CD4-positive, alpha-beta T cell treated with Interleukin-4 for 1 hour (primary cell): ENCODE measurements around the gene OVOL3.
"Not testable (repeated sequence)": the region's sequence is repeated elsewhere in the genome, so short reads cannot be mapped to it uniquely, and the experiment has no call there.

Source experiments
- DNase-seq, 2 donors: peaks; one replicate each; pipeline ENCODE4 v3.0.0-alpha.2; 2020 to 2022

OVOL3 gene

GRCh38 chr19:36110487-36111199, at the start of gene OVOL3:
Gene OVOL3, plus strand, starts transcription at chr19:36111143. Its CDS starts 60 bp downstream, at chr19:36111203.
- no peak for DNase-seq

GRCh38 chr19:36061367-36061766, 49.6 kb upstream of the OVOL3 start:
- DNase-seq, result no peak

DNA sequence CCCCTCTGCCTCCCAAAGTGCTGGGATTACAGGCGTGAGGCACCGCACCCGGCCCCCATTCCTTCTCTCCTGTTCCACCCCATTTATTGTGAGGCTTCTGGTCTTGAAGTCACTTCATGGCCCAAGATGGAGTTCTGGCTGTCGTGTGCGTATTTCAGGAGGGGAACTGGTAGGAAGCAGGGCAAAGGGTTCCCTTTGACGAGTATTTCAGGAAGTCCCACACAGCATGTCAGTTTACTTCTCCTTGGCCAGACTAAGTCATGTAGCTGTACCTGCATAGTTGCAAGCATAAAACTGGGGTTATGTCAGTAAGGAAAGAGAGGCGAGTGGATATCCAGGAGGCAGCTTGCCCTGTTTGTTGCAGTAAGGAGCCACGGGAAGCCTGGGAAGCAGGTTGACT, 46.1 kb upstream of the OVOL3 start:
- DNase-seq, result no peak

DNA sequence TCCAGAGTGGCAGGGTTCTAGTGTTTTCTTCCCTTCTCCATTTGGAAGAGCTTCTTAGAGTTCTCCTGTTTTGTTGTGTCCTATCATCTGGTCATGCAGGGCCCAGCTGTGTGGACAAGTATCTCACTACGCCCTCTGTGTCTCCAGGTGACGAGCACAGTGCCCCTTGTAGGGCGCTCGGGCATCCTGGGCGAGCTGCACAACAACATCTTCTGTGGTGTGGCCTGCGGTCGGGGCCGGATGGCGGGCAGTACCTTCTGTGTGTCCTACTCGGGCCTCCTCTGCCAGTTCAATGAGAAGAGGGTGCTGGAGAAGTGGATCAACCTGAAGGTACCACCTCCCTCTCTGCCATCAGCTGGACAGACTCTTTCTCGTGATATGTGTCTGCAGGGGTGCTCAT, 43.3 kb upstream of the OVOL3 start:
- no peak for DNase-seq

- DNase-seq, result not testable (repeated sequence)
Observed at GRCh38 chr19:36068810-36069499, 42.0 kb upstream of the OVOL3 start.

- no peak for DNase-seq
Observed at GRCh38 chr19:36072081-36072480, 38.9 kb upstream of the OVOL3 start.

- DNase-seq, result no peak
Observed at GRCh38 chr19:36073121-36073876, 37.6 kb upstream of the OVOL3 start.

DNA sequence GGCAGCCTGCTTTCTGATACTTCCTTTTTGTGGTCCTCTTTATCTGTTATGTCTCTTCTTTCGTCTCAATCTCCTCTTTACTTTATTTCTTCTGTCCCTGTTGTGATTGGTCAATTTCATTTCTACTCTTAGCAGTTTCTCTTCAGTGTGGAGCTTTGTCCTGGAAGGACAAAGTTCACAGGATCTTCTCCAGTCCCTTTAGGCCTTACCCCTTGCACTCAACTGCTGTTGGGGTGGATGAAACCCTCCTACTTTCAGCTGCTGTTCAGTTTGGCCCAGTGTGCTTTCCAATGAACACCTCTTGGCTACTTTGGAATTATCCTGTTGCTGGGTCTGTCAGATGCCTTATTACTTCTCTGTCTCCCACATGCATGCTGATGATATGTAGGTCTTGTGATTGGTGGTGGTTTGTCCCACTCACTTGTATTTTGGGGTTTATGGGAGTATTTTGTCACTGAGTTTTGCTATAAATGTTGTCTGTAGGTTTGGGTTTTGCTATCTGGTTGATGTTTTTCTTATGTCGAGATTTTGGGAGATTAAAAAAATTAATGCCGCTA, 31.5 kb upstream of the OVOL3 start:
- DNase-seq, result no peak

- DNase-seq, result no peak
Observed at GRCh38 chr19:36081385-36081784, 29.6 kb upstream of the OVOL3 start.

DNA sequence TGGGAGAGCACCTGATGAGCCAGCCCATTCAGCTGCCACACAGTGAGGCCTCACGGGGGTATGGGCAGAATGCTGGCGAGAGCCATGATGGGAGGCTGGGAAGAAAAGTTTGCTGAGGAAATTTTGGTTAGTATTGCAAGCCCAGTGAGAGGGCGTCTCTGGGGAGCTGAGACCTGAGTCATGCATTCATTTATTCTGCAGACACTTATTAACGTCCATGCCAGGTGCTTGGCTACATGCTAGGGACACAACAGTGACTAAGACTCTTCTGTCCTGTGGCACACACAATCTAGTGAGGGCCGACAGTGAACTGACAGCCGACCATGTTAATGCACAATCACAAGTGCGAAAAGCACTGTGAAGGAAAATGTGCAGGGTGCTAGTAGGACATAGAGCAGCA, 29.0 kb upstream of the OVOL3 start:
- no peak for DNase-seq

DNA sequence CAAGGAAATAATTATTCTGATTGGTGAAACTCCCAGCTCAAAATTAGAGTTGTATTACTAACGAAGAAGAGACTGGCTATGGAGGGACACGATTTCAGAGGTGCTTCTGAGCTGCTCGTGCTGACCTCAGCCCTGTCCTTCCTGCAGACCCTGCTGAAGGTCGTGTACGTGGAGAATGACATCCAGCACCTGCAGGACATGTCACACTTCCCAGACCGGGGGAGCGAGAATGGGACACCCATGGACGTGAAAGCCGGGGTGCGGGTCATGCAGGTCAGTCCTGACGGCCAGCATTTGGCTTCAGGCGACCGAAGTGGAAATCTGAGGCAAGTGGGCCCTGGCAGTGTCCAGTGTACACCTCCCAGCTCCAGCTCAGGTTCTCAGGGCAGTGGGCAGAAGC, 28.0 kb upstream of the OVOL3 start:
- no peak for DNase-seq

DNA sequence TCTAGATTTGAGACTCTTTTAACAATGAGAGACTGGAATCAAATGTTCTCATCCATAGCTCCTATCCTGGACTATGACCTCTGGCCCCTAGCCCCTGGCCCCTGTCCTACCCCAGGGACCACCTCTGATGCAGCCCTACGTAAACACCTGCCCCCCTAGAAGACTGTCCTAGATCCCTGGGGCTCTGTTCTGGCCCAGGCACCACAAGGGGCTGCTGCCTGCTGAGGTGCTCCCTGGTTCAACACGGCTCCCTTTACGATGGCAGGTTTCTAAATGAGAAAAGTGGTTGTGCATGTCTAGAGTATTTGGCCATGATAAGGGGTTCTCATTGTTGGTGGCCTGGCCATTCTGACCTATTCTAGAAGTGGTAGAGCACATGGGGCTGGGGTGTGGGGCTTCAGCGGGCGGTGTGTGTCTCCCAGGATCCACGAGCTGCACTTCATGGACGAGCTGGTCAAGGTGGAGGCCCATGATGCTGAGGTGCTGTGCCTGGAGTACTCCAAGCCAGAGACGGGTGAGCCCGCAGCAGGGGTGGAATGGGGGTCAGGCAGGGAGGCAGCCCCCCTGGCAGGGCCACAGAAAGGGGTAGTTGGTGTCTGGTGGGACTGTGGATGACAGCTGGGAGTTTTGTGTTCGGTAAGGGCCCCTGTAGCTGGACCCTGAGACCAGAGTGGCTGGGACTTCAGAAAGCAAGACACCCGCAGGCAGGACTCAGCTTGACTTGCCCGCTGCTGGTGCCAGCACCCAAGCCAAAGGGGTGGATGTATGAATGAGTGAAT, 26.5 kb upstream of the OVOL3 start:
- DNase-seq, result no peak

DNA sequence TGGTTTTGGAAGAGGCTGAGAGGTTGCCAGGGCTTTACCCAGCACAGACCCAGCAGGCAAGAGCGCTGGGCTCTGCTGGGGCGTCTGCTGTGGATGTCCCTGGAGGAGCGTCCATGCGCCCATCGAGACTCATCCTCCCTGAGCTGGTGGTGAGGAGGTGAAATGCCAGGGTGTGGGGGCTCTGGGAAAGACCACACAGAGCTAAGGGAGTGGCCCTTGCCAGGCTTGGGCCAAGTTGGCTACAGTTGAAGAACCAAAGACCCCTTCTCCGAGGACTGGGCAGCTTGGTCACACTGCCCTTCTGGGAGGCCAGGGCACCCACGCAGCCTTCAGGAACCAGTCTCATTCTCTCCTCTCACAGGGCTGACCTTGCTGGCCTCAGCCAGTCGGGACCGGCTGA, 24.6 kb upstream of the OVOL3 start:
- no peak for DNase-seq

GRCh38 chr19:36089847-36090246, 21.1 kb upstream of the OVOL3 start:
- no peak for DNase-seq

- no peak for DNase-seq
Observed at GRCh38 chr19:36090910-36091695, 19.8 kb upstream of the OVOL3 start.

DNA sequence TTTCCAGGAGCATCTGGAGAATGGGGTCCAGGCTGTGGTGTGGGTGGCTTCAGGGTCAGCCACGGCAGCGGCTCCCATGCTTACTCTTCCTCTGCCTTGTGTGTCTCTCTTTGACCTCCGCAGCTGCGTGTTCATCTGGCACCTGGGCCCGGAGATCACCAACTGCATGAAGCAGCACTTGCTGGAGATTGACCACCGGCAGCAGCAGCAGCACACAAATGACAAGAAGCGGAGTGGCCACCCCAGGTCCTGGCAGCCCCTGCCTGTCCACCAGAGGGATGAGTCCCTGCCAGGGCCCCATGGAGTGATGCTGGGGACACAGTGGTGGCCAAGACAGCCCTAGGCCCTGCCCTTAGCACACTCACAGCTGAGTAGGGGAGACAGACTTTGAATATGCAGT, 18.4 kb upstream of the OVOL3 start:
- no peak for DNase-seq

DNA sequence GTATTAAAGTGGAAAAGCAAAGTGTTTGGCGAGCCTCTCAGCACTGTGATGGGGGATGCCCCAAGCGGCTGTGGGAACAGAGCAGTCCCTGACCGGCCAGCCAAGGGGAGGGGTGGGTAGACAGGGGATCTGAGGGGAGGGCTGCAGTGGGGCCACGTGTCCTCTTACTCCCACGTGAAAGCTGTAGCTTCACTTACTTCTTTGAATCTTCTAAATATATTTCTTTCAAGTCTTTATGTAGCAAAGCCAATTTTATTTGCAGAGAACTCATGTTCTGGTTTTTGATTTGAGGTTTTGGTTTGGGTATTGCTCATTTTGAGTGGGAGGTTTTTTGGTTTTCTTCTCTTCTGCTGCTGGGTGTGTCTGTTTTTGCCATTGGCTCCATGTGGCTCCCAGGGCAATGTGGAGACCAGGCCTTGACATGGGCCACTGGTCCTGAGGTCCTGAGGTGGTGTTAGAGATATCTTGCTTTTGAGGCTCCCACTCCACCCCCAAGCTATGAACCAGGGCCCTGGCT, 17.7 kb upstream of the OVOL3 start:
- DNase-seq, result no peak

GRCh38 chr19:36093687-36094086, 17.3 kb upstream of the OVOL3 start:
- no peak for DNase-seq

- DNase-seq, result no peak
Observed at GRCh38 chr19:36097036-36097435, 13.9 kb upstream of the OVOL3 start.

DNA sequence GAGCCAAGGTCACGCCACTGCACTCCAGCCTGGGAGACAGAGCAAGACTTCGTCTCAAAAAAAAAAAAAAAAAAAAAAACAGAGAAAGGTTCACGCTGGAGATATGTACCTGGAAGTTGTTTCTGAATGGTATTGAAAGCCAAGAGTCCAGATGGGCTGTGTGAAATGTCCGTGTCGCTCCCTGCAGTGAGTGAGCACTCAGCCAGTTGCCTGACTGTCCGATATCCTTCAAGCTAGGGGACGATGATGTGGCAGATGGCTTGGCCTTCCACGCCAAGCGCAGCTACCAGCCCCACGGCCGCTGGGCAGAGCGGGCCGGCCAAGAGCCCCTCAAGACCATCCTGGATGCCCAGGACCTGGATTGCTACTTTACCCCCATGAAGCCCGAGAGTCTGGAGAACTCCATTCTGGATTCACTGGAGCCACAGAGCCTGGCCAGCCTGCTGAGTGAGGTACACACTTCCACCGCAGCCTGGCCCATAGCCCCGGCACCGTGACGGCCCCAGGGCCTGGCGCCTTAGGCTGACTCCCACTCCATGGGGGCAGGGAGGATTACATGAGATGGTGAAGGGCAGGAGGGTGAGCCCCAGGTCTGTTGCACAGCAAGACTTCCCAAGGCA, 11.7 kb upstream of the OVOL3 start:
- no peak for DNase-seq

- no peak for DNase-seq
Observed at GRCh38 chr19:36100476-36100875, 10.5 kb upstream of the OVOL3 start.
